Effector memory CD8-positive, alpha-beta T cell (primary cell): ENCODE data around the gene GAL.

Source experiments
- ATAC-seq: fragments of 150-1000 bp; cut with Tn5 transposase; replicated peaks from 2 replicates; pipeline ENCODE4 v1.10.0; 2021; ENCODE audit warnings: mild to moderate bottlenecking, moderate library complexity
- DNase-seq, 3 experiments: peaks; one replicate each; pipeline ENCODE4 v3.0.0; 2021
- H3K27ac Mint-ChIP-seq, 2 donors: one replicate each; pipeline ENCODE4 v1.8.0; 2022; ENCODE audit warnings: mild to moderate bottlenecking in 2 of 2, mixed read lengths in 2 of 2, moderate library complexity in 2 of 2
- H3K27me3 Mint-ChIP-seq, 2 donors: one replicate each; pipeline ENCODE4 v1.8.0; 2022; ENCODE audit warnings: mixed read lengths in 2 of 2
- H3K36me3 Mint-ChIP-seq: one replicate; pipeline ENCODE4 v1.8.0; 2022; ENCODE audit warnings: mild to moderate bottlenecking, moderate library complexity, mixed read lengths; ENCODE audit not compliant: insufficient read depth
- H3K4me1 Mint-ChIP-seq, 2 donors: one replicate each; pipeline ENCODE4 v1.8.0; 2022; ENCODE audit warnings: low read depth in 2 of 2, mixed read lengths in 2 of 2
- H3K4me3 Mint-ChIP-seq, 2 donors: one replicate each; pipeline ENCODE4 v1.8.0; 2022; ENCODE audit warnings: mild to moderate bottlenecking in 2 of 2, mixed read lengths in 2 of 2, moderate library complexity in 2 of 2
- H3K9me3 Mint-ChIP-seq, 2 donors: one replicate each; pipeline ENCODE4 v1.8.0; 2022; ENCODE audit warnings: mixed read lengths in 2 of 2

The GAL gene

GRCh38 chr11:68692115-68692514 lies 7.8 kb downstream of the GAL start:
- Mint-ChIP-seq H3K4me1 (peaks cover 16 to 18% of the 10 kb centered on the region in 2 donors), H3K4me3 (no peak overlapping the region), H3K9me3 (no peaks in the 10 kb centered on the region), H3K27me3 (peaks cover 33 to 63% of the 10 kb centered on the region in 2 donors), H3K27ac (no peak overlapping the region), H3K36me3 (no peaks in the 10 kb centered on the region)
- ATAC-seq, result no peak
- no peak for DNase-seq

- DNase-seq (no peak), ATAC-seq (no peak)
- H3K4me3 Mint-ChIP-seq, result no peak overlapping the region
- H3K36me3 Mint-ChIP-seq, result no peaks in the 10 kb centered on the region
- peaks cover 16 to 18% of the 10 kb centered on the region in 2 donors for H3K4me1 Mint-ChIP-seq
- H3K27me3 Mint-ChIP-seq, result peaks cover 31 to 63% of the 10 kb centered on the region in 2 donors
- H3K9me3 Mint-ChIP-seq, result no peaks in the 10 kb centered on the region
- no peak overlapping the region for H3K27ac Mint-ChIP-seq
These were observed 8.6 kb downstream of the GAL start for GRCh38 chr11:68692871-68693483.

- ATAC-seq (no peak), DNase-seq (no peak)
- Mint-ChIP-seq H3K27ac (no peak overlapping the region), H3K27me3 (peaks cover 29 to 59% of the 10 kb centered on the region in 2 donors), H3K9me3 (no peaks in the 10 kb centered on the region), H3K4me1 (peaks cover 16 to 18% of the 10 kb centered on the region in 2 donors), H3K4me3 (no peak overlapping the region), H3K36me3 (no peaks in the 10 kb centered on the region)
These were observed 9.1 kb downstream of the GAL start for GRCh38 chr11:68693484-68693882.

GRCh38 chr11:68694431-68695297 lies 10.3 kb downstream of the GAL start:
- H3K27ac Mint-ChIP-seq, result no peak overlapping the region
- H3K4me3 Mint-ChIP-seq, result no peak overlapping the region
- H3K4me1 Mint-ChIP-seq, result peaks cover 16% of the 10 kb centered on the region in 2 donors
- DNase-seq (no peak), ATAC-seq (no peak)
- peaks cover 34 to 64% of the 10 kb centered on the region in 2 donors for H3K27me3 Mint-ChIP-seq
- no peaks in the 10 kb centered on the region for H3K36me3 Mint-ChIP-seq
- no peaks in the 10 kb centered on the region for H3K9me3 Mint-ChIP-seq

GRCh38 chr11:68695531-68695930 lies 11.2 kb downstream of the GAL start:
- no peak for ATAC-seq
- DNase-seq, result no peak
- H3K36me3 Mint-ChIP-seq, result no peaks in the 10 kb centered on the region
- no peaks in the 10 kb centered on the region for H3K9me3 Mint-ChIP-seq
- no peak overlapping the region for H3K4me3 Mint-ChIP-seq
- peaks cover 9 to 10% of the 10 kb centered on the region in 2 donors for H3K4me1 Mint-ChIP-seq
- no peak overlapping the region for H3K27ac Mint-ChIP-seq
- peaks cover 34 to 65% of the 10 kb centered on the region in 2 donors for H3K27me3 Mint-ChIP-seq

GRCh38 chr11:68698993-68699392 lies 14.6 kb downstream of the GAL start:
- Mint-ChIP-seq H3K36me3 (no peaks in the 10 kb centered on the region), H3K9me3 (no peaks in the 10 kb centered on the region), H3K4me3 (no peak overlapping the region), H3K27ac (no peak overlapping the region), H3K27me3 (peaks cover 36 to 68% of the 10 kb centered on the region in 2 donors), H3K4me1 (no peaks in the 10 kb centered on the region)
- DNase-seq, result no peak
- ATAC-seq, result no peak

- no peak for DNase-seq
- Mint-ChIP-seq H3K27ac (no peak overlapping the region), H3K4me1 (no peaks in the 10 kb centered on the region), H3K9me3 (no peaks in the 10 kb centered on the region), H3K36me3 (no peaks in the 10 kb centered on the region), H3K27me3 (peaks cover 7 to 26% of the 10 kb centered on the region in 2 donors), H3K4me3 (no peak overlapping the region)
- no peak for ATAC-seq
These were observed 20.5 kb downstream of the GAL start for GRCh38 chr11:68704887-68705286.

- ATAC-seq, result no peak
- Mint-ChIP-seq H3K36me3 (no peaks in the 10 kb centered on the region), H3K4me1 (no peaks in the 10 kb centered on the region), H3K27ac (no peak overlapping the region), H3K27me3 (peaks cover 0 to 10% of the 10 kb centered on the region in 2 donors), H3K4me3 (no peak overlapping the region), H3K9me3 (no peaks in the 10 kb centered on the region)
- DNase-seq, result no peak
These were observed 23.2 kb downstream of the GAL start for GRCh38 chr11:68707527-68707926.

- Mint-ChIP-seq H3K27ac (no peak overlapping the region), H3K4me3 (no peak overlapping the region), H3K36me3 (no peaks in the 10 kb centered on the region), H3K27me3 (no peaks in the 10 kb centered on the region), H3K9me3 (no peaks in the 10 kb centered on the region), H3K4me1 (no peaks in the 10 kb centered on the region)
- ATAC-seq (no peak), DNase-seq (no peak)
These were observed 24.7 kb downstream of the GAL start for GRCh38 chr11:68709062-68709461.

- H3K36me3 Mint-ChIP-seq, result no peaks in the 10 kb centered on the region
- H3K27ac Mint-ChIP-seq, result no peak overlapping the region
- no peak overlapping the region for H3K4me3 Mint-ChIP-seq
- no peak for DNase-seq
- ATAC-seq, result no peak
- no peaks in the 10 kb centered on the region for H3K27me3 Mint-ChIP-seq
- no peaks in the 10 kb centered on the region for H3K4me1 Mint-ChIP-seq
- H3K9me3 Mint-ChIP-seq, result no peaks in the 10 kb centered on the region
These were observed 26.1 kb downstream of the GAL start for GRCh38 chr11:68710409-68710808.

GRCh38 chr11:68711114-68711513 lies 26.8 kb downstream of the GAL start:
- Mint-ChIP-seq H3K9me3 (no peaks in the 10 kb centered on the region), H3K4me1 (no peaks in the 10 kb centered on the region), H3K27me3 (no peaks in the 10 kb centered on the region), H3K36me3 (no peaks in the 10 kb centered on the region), H3K4me3 (no peak overlapping the region), H3K27ac (no peak overlapping the region)
- ATAC-seq (no peak), DNase-seq (no peak)

GRCh38 chr11:68714060-68714856 lies 29.9 kb downstream of the GAL start:
- Mint-ChIP-seq H3K4me3 (no peak overlapping the region), H3K27ac (no peak overlapping the region), H3K4me1 (no peaks in the 10 kb centered on the region), H3K9me3 (no peaks in the 10 kb centered on the region), H3K27me3 (peaks cover 11 to 16% of the 10 kb centered on the region in 2 donors), H3K36me3 (no peaks in the 10 kb centered on the region)
- ATAC-seq (no peak), DNase-seq (no peak)

- no peaks in the 10 kb centered on the region for H3K4me1 Mint-ChIP-seq
- peaks cover 0 to 2% of the 10 kb centered on the region in 2 donors for H3K9me3 Mint-ChIP-seq
- no peak overlapping the region for H3K4me3 Mint-ChIP-seq
- H3K27me3 Mint-ChIP-seq, result peaks cover 16 to 18% of the 10 kb centered on the region in 2 donors
- no peaks in the 10 kb centered on the region for H3K36me3 Mint-ChIP-seq
- no peak for DNase-seq
- H3K27ac Mint-ChIP-seq, result no peak overlapping the region
- ATAC-seq, result no peak
These were observed 31.2 kb downstream of the GAL start for GRCh38 chr11:68715456-68716122.
